NCI-H2029 treated with DMSO at 0.1 percent for 48 hours (cell line): Measurements from ENCODE around the gene G3BP1.
"Not testable (repeated sequence)": the region's sequence is repeated elsewhere in the genome, so short reads cannot be mapped to it uniquely, and the experiment has no call there.

Experiments
- DNase-seq: peaks from one replicate; lab custom pipeline; 2025; lab: John Stamatoyannopoulos, UW

Gene G3BP1

DNA sequence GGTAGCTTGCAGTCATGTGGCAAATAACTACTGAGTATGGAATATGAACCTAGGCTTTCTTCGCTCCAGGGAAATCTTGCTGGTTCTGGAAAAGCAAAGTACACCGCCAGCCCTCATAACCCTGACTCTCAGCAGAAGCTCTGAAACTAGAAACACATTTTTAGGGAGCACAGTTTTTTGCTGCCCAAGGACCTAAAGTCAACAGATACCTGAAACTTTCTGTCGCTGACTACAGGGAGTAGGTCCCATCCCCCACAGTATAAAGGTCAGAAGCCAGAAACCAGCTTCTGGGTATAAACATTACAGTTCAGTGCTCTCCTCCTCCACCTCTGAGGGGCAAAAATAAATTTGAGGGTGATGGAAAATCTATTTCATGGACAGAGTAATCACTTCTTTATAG lies 16.4 kb upstream of the G3BP1 start:
- no peak for DNase-seq

GRCh38 chr5:151757233-151758140 lies 14.3 kb upstream of the G3BP1 start:
- no peak for DNase-seq

DNA sequence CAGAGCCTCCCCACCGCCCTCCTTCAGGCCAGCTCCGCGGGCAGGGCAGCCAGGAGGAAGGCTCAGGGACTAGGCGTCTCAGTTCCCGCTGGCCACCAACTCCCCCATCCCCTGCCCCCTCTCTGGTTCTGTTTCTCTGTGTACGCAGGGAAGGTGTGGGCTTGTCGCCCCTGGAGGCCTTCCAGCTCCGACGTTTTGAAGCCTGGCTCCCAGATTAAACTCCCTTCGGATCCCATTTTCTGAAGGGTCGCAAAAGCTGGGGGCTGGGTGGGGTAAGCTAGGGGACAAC lies 13.7 kb upstream of the G3BP1 start:
- DNase-seq, result no peak

DNA sequence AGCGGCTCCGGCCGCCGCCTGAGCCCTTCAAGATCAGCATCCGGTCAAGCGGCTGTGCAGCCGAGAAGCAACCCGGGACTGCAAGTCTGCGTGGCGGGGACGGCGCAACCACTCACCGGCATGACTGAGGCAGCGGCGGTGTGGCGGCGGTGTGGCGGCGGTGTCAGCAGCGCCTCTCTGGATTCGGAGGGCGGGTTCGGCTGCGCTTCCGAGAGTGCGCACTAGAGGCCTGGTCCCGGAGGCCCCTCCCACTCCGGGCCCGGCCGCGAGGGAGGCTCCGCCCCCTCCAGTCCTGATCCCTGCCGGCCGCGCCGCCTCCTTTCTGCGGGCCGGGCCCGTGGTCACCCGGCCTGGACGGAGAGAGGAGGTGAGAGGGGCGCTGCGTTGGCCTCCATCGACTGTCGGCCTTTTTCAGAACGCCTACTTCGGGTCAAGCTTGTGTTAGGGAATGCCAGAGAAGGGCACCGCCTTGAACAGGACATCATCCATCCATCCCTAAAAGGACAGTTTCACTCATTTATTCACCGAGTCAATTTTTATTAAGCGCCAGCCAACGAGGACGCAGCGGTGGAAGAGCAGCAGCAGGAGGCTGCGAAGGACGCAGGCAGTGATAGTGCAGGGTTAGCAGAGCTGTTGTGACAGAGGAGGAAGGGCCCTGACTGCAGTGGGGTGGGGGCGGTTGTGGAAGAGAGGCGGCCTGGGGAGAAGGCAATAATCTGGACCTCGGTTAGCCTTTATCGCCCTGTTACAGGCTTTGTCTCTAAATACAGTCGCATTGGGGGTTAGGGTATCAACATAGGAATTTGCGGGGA lies 13.1 kb upstream of the G3BP1 start, which contains the start of gene ATOX1:
Gene ATOX1, minus strand, starts transcription at position 202 of the 812 bp plus-strand sequence. Its CDS starts 80 bp downstream, at position 122.
- peak; percentile 43 for DNase-seq

GRCh38 chr5:151764801-151765200 lies 7.0 kb upstream of the G3BP1 start:
- no peak for DNase-seq

DNA sequence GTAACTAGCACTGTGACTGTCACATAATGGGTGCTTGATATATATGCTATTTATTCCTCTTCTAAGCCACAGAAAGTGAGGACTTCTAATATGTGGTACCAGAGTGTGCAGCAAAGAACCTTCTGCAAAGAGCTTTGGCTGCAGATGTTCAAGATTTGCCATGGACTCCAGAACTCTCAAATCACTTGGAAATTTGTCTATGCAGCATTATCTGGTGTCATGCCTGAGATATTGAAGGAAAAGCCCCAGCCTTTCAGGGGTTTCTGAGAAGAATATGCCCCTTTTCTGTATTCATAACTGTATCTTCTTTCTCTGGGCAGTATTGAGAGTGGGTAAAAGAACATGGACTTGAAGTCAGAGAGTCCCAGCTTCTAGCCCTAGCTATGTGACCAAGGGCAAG lies 4.8 kb upstream of the G3BP1 start:
- DNase-seq, result no peak

DNA sequence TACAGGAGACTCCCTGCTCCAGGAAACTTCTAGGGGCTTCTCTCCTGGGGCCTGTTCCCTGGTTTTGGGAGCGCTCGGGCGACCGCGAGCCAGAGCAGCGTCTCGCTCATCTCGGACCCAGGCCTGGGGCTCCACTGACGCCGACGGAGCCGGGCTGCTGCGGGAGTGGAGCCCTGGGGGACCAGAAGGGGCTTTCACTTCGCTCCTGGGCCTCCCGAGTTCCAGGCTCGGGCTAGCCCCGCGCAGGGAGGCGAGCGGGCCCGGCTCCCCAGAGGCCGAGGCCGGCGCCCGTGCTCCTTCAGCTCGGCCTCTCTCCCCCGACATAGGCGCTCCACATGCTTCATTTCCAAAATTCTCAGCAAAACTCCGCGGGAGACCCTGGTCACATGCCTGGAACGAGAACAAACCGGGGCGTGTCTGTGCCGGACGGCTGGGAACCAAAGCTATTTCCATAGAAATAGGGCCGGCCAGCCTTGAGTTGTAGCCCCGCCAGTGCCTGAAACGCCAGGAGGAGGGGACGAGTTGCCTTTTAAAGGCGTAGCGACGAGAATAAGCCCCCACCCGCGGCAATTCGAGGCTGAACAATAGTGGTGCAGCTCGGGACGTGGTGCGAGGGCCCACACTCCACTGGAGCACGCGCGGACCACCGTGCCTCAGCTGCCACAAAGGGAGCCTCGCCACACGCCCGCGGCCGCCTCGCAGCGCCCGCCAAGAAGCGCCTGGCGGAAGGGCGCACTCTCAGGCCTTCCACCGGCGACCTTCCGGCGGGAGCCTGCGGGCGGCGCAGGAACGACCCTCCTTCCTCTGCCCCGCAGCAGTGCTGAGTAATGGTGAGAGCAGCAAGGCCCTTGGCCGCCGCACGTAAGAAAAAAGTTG lies 1.1 kb upstream of the G3BP1 start:
- peak; percentile 11 for DNase-seq

- peak; percentile 28 for DNase-seq
Measured at GRCh38 chr5:151772029-151772845, 483 bp downstream of the G3BP1 start.

- DNase-seq, result peak; percentile 28
Measured at GRCh38 chr5:151772846-151773561, 1.2 kb downstream of the G3BP1 start.

GRCh38 chr5:151773951-151774350 lies 2.2 kb downstream of the G3BP1 start:
- DNase-seq, result no peak

- DNase-seq, result no peak
Measured at GRCh38 chr5:151775025-151775606, 3.4 kb downstream of the G3BP1 start.

DNA sequence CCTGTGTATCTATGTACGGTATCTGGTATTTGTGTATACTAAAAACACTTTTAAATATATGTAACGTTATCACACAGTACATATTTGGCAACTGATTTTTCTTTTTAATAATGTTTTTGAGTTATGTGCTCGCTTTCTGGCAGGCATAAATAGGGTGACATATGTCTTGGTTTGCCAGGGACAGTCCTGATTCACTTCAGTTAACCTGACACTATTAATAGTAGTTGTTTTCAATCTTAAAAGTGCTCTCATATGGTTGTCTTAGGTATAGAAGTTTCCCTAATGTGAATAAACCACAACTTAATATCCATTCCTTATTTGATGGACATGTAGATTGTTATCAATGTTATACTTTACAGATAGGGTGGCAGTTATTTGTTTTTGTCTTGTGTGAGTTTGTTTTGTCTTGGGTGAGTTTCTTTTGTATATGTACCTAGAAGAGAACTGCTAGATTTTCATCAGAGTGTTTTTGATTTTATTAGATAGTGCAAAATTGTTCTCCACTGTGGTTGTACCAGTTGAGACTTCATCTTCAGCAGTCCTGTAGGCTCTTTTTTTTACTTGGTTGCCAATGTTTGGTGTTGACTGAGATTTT lies 7.9 kb downstream of the G3BP1 start:
- DNase-seq, result no peak

DNA sequence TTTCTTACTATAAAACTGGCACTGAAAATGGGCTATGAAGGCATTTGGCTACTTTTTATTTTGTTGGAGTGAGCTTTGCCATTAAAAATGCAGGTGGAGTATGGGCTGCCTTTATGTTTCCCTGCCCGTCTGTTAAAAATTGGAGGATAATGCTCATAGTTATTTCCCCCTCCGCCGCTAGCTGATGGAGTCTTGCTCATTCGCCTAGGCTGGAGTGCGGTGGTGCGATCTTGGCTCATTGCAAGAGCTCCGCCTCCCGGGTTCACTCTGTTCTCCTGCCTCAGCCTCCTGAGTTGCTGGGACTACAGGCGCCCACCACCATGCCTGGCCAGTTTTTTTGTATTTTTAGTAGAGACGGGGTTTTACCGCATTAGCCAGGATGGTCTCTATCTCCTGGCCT lies 8.6 kb downstream of the G3BP1 start:
- DNase-seq, result no peak

DNA sequence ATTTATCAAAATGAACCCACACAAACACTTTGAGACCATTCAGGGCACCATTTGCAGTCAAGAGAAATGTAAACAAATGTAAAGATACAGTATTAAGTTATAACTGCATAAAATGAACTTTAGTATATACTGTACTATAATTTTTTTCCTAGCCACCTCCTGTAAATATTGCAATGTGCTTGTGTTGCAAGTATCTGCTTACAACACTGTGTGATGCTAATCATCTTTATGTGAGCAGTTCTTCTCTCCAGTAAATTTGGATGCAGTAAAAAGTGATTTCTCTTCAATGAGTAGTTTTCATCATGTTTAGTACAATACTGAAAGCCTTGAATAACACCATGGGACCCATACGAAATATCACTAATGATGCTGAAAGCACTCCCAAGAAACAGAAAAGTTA lies 9.4 kb downstream of the G3BP1 start:
- DNase-seq, result no peak

DNA sequence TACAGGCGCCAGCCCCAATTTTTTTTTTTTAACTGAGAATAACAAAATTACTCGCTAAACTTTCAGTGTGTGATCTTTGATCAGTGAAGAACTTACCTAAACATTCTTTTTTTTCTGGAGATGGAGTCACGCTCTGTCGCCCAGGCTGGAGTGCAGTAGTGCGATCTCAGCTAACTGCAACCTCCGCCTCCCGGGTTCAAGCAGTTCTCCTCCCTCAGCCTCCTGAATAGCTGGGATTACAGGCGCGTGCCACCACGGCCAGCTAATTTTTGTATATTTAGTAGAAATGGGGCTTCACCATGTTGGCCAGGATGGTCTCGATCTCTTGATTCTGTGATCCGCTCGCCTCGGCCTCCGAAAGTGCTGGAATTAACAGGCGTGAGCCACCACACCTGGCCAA lies 11.9 kb downstream of the G3BP1 start:
- not testable (repeated sequence) for DNase-seq

DNA sequence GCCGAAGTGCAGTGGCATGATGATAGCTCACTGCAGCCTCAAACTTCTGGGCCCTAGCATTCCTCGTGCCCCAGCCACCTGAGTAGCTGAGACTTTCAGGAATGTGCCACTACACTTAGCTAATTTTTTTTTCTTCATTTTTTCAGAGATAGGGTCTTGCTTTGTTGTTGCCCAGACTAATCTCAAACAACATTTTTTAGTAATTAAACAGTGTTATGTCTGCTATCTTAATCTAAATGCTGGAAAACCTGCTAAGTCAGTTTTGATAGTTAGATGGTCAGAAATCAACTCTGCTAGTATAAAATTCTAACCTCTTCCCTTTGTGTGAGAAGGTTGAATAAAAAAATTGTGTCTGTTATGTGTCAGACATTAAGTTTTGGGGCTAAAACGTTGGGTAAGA lies 12.4 kb downstream of the G3BP1 start:
- no peak for DNase-seq

- DNase-seq, result no peak
Measured at GRCh38 chr5:151786468-151786867, 14.7 kb downstream of the G3BP1 start.

GRCh38 chr5:151787817-151788216 lies 16.1 kb downstream of the G3BP1 start:
- DNase-seq, result no peak

DNA sequence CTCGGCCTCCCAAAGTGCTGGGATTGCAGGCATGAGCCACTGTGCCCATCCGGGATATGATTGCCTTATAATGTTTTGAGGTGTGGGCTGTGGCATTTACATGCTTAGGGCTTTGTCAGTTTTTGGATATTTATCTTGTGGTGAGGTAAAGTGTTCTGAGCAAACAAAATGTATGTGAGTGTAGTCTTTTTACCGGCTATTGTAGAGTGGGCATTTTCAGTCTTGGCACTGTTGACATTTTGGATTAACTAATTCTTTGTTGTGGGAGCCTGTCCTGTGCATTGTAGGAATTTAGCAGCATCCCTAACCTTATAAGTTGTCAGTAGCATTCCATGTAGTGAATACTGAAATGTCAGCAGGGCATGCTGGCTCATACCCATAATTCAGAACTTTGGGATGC lies 21.6 kb downstream of the G3BP1 start:
- no peak for DNase-seq

DNA sequence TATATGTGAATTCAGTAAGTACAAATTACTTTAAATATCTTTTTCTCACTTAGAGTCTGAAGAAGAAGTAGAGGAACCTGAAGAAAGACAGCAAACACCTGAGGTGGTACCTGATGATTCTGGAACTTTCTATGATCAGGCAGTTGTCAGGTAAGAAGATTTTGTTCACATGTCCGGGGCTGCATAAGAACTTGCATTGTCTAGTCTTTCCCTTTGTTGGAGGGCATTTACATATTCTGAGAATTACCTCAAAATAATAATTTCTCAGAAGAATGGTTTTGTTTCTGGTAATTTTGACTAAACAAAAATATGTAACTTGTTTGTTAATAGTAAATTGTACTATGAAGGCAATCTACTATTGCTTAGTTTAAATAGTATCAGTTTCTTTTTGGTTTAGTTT lies 23.7 kb downstream of the G3BP1 start:
- no peak for DNase-seq
